ENCODE measurements around the gene OTUB1.
A peak's percentile ranks its signal among the peaks of the same experiment; 100 is the strongest.
"Not testable (repeated sequence)": the region's sequence is repeated elsewhere in the genome, so short reads cannot be mapped to it uniquely, and the experiment has no call there.

The OTUB1 gene

DNA sequence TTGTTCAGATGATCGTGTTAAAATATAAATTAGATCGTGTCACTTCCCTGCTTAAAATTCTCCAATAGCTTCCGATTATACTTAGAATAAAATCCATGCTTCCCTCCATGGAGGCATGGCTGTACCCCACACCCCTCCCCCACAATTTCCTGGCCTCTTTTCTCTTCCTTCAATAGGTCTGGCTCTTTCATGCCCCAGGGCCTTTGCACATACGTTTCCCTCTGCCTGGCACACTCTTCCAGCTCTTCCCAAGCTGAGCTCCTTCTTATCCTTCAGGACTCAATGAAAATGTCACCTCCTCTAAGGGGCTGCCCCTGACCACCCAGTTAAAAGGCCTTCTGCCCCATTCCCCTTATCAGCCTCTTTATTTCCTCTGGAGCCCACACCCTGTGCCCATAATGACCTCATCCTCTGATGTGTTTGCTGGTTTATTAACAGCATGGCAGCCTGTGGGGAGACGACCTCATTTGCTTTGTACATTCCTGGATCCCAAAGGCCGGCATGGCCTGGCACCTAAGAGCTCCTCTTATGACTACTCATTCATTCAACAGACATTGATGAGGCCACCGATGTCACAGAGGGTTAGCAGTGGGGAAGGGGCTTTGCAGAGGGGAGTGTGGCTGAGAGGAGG is 40.5 kb downstream of the OTUB1 start:
- DNase-seq: no peak

DNA sequence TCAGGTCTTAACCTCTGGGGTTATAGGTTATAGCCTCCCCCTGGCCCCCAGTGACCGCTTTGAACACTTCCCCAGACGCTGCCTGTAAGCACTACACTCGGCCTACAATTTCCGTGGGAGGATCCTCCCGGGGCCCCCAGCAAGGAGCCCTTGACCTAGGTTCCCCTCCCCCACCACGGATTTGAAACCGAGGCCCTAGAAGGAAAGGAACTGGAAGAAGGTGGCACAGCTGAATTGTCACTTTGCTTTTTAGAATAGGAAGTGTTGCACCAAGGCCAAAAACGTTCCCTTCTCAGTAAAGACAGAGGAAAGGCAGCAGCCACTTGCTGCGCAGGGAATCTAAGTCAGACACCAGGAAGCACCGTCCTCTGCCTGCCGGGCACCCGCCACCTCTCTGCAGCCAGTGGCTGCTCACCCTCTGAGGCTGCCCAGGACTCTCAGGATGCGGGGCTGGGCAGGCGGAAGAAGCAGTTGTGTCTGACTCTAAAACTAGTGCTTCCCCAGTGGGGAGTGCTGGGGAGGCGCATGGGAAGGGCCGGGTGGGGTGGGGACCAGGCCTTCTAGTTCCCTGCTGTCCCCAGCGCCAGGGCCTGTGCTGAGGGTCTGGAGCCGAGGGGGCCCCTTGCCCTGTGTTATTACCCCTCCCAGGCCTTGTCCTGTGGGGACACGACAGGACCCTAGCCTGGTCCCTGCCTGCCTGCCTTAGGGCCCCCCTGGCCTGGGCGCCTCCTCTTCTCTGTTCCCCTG is 41.6 kb downstream of the OTUB1 start:
- no peak for DNase-seq

DNA sequence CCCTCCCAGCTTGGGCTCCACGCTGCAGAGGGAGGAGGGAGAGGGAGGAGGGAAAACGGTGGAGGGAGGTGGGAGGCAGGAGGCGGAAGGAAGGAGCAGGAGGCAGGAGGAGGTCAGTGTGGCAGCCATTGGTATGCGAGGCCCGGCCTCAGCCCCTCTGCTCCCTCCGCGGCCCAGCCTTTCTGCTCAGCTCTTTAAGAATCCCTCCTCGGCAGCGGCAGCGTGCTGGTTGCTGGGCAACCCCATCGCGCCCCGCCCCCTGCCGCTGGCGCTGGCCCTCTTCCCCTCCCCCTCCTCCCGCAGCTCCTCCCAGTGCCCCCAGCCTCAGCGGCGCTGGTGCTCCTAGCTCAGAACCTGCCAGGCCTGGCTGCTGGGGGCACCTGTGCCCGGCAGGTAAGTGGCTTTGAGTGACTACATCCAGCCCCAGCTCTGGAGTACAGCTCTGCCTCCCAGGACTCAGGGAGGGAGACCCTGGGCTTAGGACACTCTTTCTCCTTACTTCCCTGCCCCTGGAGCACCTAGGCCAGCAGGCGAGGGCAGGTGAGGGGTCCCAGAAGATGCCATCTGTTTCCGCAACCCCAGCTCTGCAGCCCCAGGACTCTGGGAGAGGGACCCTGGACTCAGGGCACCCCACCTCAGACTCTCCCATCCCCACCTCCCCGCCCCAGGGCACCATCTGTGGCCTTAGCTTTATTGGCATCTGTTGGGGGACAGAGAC is 42.3 kb downstream of the OTUB1 start:
- DNase-seq: no peak

DNA sequence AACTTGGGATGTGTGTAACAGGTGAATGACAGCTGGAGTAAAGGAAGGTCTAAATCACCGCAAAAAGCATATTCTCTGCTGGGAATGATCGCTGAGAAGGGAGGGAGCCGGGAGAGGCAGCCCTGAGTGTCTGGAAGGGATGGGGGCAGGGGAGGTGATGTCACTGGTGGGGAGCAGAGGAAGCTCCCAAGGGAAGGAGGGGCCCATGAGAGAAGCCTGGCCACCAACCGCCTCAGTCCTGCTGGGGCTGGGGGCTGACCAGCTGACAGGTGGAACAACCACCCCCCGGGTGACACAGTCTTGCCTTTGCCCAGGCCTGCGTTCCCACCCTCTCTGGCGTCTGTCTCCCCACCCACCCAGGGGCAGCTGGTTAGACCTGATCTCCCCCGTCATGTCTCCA is 43.5 kb downstream of the OTUB1 start:
- no peak for DNase-seq

DNA sequence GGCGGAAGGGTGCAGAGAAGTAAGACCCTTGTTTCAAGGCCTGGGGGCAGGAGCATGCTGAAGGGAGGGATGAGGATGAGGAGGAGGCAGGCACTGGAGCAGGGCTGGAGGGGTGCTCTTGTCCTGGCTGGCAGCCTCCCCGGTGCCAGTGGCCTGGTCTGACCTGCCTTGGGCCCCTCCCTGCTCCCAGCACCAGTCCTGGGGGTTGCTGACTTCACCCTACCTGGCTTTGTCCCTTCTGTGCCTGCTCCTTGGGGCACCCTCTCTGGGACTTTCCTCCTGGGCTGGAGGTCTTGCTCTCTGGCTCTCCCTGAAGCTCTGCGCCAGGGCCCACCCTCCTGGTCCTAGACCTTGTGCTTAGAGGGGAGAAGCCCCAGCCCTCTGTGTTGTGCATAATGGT is 44.8 kb downstream of the OTUB1 start:
- no peak for DNase-seq

DNA sequence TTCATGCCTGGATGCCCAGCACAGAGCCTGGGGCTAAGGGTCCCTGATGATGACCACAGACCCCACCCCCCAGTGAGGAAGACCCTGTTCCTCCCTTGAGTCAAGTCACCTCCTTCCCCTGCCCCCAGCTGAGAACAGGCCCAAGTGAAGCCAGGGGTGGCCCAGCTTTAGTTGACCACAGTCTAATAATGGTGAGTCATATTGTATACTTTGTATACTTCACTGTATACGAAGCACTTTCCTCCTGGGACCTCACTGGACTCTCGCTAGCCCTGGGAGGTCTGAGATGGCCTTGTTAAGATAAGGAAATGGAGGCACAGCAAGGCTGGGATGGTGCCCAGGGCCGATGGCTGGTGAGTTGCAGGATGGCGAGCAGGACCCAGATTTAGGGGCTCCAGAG is 45.8 kb downstream of the OTUB1 start:
- peak; percentile 40 for DNase-seq

DNA sequence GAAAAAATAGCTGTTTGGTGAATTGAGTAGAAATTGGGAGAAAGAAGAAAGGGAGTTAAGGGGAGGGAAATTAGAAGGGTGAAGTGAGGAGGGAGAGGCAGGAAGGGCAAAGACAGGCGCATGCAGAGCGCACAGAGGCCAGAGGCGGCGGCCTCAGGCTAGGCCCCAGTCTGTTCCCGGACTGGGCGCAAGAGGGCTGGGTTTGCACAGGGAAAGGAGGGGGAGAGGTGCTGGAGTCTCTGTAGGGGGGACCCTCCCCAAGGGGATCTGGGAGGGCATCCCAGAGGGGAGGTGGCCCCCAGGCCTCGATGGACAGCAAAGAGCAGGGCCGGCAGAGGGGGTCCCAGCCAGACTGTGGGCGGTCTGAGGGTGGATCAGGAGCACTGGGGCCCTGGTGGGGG is 48.2 kb downstream of the OTUB1 start:
- no peak for DNase-seq

DNA sequence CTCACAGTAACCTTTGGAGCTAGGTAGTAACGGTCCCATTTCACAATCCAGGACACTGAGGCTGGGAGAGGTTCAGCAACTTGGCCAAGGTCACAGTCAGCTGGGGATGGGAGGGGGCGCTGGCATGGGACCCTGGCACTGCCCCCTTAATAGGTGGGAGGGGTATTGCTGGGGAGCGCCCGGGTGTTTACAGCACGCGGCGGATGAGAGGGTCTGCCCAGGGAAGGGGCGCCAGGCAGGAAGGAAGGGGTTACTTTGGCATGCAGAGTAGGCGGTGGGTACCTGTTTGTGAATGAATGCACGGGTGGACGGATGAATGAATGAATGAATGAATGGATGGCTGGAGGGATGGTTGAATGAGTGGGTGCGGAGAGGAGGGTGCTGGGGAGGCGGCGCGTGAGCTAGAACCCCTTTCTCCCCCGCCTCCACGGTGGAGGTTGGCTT is 48.9 kb downstream of the OTUB1 start:
- DNase-seq: no peak

DNA sequence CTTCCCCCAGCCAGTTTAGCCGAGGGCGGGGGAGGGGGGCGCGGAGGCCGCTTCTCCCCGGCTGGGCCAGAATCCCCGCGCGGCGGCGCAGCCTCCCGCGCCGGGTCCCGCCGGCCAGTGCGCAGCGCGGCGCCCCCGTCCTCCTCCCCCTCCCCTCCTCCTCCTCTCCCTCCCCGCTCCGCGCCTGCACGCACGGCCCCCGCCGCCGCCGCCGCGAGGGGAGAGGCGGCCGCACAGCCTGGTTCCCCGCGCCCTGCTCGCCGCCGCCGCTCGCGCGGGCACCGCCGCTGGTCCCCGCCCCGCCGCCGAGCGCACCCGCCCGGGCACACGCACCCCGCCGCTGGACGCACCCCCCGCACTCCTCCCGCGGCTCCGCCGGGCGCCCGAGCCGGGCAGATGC is 49.3 kb downstream of the OTUB1 start, which contains the start of gene FLRT1:
Gene FLRT1, plus strand, starts transcription at position 356 of the 400 bp plus-strand sequence. CDS start 80,337 bp downstream, outside the sequence.
- DNase-seq: no peak

DNA sequence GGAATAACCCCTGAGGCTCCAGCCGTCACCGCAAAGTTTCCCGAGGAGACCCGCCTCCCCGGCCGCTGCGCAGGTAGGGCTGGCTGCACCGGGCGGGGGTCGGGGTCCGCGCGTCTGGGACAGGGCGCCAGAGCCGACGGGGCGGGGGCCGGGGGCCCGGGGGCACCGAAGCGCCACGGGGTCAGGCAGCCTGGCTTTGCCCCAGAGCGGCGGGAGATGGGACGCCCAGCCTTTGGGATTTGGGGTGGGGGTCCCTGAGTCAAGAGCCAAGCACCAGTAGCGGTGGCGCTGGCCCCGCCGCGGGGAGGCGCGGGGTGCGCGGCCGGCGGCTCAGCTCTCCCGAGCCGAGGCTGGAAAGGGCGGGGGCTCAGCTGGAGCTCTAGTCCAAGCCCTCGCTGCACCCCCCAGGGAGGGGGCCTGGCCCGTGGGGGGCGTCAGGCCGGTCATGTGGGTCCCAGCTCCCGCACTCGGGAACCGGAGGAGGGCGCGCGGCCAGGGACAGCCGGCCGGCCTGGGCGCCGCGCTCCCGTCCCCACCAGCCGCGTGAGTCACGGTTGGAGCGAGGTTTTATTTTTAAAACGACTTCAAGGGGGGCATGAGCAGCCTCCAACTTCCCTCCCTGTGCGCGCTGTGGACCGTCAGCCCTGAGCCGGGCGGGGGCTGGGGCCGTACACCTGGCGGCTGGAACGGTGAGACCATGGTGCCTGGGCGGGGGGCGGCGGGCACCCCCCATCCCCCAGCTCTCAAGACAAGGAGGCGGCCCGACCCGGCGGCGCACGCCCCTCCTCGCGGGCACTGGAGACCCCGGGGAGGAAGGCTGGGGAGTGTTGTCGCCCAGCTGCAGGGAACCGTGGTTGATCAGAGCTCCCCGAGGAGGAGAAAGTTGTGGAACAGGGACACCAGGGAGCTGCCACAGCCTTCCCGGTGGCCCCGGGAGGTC is 50.1 kb downstream of the OTUB1 start:
- peak; percentile 57 for DNase-seq

DNA sequence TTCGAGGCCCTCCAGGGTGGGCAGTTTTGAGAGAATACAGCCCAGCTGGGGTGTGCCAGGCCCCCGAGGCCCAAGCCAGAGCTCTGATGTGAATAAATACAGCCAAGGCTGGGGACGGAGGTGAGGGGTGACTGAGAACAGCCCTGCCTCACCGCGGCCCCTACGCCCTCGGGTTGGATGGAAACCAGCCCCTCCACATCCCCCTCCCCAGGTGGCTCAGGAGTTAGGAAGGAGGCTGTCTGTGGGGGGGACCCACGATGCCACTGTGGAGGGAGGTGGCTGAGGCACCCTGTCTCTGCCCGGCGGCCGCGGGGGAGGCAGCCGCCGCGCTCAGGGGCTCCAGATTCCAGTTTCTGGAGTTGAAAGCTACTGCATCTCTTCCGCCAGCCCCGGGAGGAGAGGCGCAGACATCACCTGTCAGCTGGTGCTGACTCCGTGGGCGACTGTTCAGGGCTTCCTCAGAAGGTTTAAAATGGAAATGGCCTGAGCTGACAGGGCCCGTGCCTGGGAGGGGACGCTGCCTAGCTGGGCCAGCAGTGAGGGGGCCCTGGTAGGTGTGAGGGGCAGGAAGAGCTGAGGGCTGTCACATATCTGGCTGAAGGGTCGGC is 50.9 kb downstream of the OTUB1 start:
- DNase-seq: no peak

DNA sequence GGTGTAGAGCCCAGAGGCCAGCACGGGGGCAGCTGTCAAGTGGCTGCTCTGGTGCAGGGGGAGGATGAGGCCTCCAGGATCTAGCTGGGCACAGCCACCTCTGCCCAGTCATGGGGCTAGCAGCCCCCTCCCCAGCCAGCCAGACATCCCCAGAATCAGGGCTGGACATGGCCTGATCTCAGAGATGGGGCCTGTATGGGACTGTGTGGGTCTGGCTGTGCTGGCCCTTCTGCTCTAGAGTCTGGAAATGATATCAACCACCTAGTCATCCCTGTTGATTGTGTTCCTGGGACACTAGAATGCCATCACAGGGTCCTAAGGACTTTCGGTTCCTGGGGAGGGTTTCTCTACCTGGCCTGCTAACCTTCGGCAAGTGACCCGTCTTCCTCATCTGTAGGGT is 52.3 kb downstream of the OTUB1 start:
- no peak for DNase-seq

DNA sequence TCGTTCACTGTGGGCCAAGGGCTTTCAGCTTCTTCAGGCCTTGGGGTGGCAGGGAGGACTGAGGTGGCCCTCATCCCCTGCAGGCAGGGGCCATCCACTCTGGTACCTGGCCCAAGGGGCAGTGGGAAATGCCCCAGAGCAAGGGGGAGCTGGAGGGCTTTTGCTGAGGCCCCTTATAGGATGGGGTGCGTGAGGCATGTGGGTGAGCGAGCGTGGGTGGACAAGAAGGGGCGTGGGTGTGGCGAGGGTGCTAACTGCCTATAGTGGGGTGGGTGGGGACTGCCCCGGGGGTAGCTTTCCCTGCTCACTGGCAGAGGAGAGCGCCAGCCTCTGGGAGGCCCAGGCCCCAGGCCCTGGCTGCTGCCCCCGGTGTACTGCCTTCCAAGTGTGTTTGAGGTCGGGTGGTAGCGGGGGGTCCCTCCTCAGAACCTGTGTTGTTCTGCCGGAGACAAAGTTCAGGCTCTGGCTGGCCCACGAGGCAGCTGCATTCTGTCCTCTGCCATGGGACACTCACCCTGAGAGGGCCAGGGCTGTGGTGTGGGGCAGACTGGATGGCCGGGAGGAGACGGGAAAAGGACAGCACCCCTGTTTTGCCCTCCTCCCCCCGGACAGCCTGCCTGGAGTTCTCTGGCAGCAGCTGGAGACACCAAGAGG is 52.9 kb downstream of the OTUB1 start:
- no peak for DNase-seq

DNA sequence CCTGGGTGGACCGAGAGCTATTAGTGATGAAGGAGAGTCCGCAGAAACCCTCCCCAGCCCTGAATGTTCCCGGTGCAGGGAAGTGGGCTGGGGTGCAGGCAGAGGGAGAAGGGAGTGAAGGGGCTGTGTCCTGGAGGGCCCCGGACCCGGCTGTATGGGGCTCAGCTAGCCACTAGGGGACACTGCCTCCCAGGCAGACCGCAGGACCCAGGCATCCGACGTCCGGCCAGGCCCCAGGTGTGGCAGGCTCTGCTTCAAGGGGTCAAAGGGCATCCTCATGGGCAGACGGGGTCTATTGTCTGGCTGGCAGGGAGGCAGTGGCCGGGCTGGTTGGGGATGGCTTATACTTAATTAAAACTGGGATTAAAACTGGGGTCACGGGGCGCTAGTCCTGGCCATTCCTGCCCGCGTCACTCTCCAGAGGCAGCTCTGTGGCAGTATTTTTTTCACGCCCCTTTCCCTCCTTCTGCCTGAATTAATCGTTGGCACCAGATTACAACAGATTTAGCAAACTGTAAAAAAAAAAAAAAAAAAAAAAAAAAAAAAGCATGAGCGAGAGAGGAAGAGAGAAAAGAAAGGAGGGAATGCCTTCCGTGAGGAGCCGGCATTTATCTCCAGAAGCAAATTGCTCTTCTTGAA is 54.6 kb downstream of the OTUB1 start:
- no peak for DNase-seq

DNA sequence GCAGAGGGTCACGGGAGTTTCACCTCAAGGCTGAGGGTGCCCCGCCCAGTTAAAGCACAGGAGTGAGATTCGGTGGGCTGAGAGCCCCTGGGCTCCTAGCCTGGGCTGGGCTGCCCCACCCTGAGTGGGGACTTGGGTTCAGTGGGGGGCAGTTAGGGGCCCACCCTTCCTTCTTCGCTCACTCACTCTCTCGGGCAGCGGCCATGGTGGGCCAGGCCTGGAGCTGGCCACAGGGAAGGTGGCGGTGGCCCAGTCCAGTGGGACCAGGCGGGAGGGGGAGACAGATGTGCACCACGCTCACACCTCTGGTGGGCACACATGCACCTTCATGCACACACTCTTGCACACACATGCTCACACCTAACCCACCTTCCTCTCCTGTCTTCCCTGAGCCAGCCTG is 55.6 kb downstream of the OTUB1 start:
- no peak for DNase-seq

DNA sequence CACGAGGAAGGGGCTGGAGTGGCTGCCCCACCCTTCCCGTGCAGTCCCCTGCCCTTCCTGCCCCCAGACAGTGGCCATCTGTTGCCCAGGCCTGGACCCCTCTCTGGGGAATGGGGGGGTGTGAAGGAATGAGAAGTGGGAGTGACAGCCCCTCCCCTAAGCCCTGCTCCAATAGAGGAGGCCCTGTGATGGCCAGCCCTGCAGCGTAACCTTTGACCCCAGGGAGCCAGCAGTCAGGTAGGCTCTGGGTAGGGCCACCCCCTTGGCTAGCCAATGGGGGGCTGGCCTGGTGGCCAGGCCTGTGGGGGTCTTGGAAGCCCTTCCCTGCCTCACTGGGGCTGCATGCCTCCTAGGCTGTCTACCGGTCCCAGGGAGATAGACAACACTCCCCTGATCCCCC is 56.1 kb downstream of the OTUB1 start:
- no peak for DNase-seq

DNA sequence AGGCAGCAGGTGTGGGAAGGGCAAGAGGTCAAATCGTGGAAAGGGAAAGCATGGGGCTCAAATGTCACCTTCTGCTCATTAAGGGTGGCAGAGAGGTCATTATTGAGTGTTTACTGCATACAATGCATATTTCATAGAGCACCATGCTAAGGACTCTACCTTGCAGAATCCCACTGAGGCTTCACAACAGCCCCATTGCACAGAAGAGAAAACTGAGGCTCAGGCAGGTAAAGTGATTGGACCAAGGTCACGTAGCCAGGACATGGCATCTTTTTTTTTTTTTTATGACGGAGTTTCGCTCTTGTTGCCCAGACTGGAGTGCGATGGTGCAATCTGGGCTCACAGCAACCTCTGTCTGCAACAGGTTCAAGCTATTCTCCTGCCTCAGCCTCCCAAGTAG is 57.3 kb downstream of the OTUB1 start:
- no peak for DNase-seq

DNA sequence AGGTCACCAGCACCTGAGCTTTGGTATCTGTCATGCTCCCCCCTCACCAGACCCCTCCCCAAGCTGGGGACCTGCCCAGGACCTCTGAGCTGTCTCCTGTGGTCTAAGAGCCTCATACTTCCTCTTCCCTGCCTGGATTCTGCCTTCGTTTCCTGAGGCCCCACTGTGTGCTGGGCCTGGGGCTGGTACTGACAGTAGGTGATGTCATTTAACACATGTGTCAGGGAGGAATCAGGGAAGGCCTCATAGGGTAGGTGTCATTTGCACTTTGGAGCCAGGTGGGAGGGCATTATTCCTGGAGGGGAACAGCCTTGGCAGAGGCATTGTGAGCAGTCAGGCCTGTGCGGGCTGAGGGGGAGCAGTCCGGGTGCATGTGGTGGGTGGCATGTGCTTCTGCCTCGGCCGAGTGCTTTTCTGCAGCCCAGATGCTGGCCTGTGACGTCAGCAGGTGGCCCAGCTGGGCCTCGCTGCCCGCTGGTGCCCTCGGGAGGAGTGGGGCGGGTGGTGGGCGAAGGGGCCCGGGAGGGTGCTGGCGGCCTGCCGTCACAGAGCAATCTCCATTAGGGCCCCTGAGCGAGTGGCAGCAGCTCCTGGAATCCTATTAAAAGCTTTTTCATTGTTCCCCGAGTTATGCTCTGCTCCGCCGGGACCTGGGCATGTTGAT is 58.6 kb downstream of the OTUB1 start:
- no peak for DNase-seq

DNA sequence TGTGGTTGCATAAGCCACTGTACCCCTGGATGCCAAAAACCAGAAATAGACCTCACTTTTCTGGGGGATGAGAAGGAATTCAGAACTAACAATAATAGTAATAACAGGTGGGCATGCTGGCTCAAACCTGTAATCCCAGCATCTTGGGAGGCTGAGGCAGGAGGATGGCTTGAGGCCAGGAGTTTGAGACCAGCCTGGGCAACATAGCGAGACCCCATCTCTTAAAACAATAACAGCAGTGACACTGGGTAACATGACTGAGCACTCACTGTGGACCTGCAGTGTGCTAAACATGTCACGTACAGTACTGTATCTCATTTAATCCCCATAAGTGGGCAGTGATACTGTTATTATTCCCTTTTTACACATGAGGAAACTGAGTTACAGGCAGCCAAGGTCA is 59.5 kb downstream of the OTUB1 start:
- no peak for DNase-seq

DNA sequence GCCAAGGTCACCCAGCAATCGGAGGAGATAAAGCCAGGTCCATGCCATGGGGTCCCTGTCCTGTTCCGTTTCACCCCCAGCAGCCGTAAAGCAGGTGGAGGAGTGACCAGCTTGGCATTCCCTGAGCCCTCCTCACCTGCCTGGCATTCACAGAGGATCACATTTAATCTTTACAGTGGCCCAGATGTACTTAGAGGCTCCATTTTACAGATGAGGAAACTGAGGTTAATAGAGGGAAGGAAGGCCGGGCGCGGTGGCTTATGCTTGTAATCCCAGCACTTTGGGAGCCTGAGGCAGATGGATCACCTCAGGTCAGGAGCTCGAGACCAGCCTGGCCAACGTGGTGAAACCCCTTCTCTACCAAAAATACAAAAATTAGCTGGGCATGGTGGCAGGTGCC is 61.1 kb downstream of the OTUB1 start:
- not testable (repeated sequence) for DNase-seq
